ENCODE measurements around the gene PNPLA8. TPM values are rescaled to one million over a fixed set of nuclear protein-coding genes. Genes with fewer than 3 reads are reported as not detected.
"Not testable (repeated sequence)": the region's sequence is repeated elsewhere in the genome, so short reads cannot be mapped to it uniquely, and the experiment has no call there.

PNPLA8 gene
- polyA plus RNA-seq, 3 donors: 10.2 to 80.0 (median 55.5) TPM

GRCh38 chr7:108511939-108512338, 14.0 kb downstream of the PNPLA8 start:
- Mint-ChIP-seq H3K4me1 (peaks cover 23% of the 10 kb centered on the region), H3K36me3 (peaks cover 40 to 47% of the 10 kb centered on the region in 2 donors), H3K9me3 (peaks cover 0 to 4% (median 0%) of the 10 kb centered on the region in 7 donors), H3K4me3 (no peak overlapping the region), H3K27ac (peak overlapping the region in 1 of 7 donors; percentile 9), H3K27me3 (ENCODE audit: low read depth in 3 of 3) (no peaks in the 10 kb centered on the region)
- WGBS (ENCODE audit: insufficient coverage): no CpG with 5 or more reads among the region's 4 CpGs
- Histone ChIP-seq H3K36me3 (replicated peaks in 1 of 2; ENCODE audit: control insufficient read depth in 1 of 2, insufficient read depth in 2 of 2, low read length in 2 of 2) (peaks cover 26 to 55% of the 10 kb centered on the region in 2 donors), H3K27ac (ENCODE audit: low read depth in 1 of 2, low read length in 2 of 2) (peak overlapping the region in 1 of 2 donors; percentile 32), H2AFZ (ENCODE audit: insufficient read depth, low read depth, low read length, poor library complexity, severe bottlenecking) (no peak overlapping the region), H3K4me1 (ENCODE audit: control insufficient read depth in 1 of 2, insufficient read depth in 2 of 2, low read length in 2 of 2) (peaks cover 17 to 22% of the 10 kb centered on the region in 2 donors), H3K27me3 (ENCODE audit: control insufficient read depth in 2 of 2, insufficient read depth in 2 of 2, low read length in 2 of 2) (no peaks in the 10 kb centered on the region), H3K9me3 (replicated peaks in 1 of 2; ENCODE audit: control insufficient read depth in 1 of 2, insufficient read depth in 1 of 2, low read length in 2 of 2) (no peaks in the 10 kb centered on the region), H3K4me2 (replicated peaks; ENCODE audit: extremely low read depth, low read length, poor library complexity, severe bottlenecking) (no peak overlapping the region), H3K79me2 (ENCODE audit: insufficient read depth, low read length) (peaks cover 37% of the 10 kb centered on the region), H4K20me1 (ENCODE audit: insufficient read depth, low read length) (peaks cover 9% of the 10 kb centered on the region), H3K4me3 (replicated peaks in 1 of 3; ENCODE audit: low read depth in 2 of 3, low read length in 3 of 3) (no peak overlapping the region), H3K9ac (ENCODE audit: insufficient read depth, low read length, poor library complexity, severe bottlenecking) (no peak overlapping the region)
- TF ChIP-seq, protein P1, sequence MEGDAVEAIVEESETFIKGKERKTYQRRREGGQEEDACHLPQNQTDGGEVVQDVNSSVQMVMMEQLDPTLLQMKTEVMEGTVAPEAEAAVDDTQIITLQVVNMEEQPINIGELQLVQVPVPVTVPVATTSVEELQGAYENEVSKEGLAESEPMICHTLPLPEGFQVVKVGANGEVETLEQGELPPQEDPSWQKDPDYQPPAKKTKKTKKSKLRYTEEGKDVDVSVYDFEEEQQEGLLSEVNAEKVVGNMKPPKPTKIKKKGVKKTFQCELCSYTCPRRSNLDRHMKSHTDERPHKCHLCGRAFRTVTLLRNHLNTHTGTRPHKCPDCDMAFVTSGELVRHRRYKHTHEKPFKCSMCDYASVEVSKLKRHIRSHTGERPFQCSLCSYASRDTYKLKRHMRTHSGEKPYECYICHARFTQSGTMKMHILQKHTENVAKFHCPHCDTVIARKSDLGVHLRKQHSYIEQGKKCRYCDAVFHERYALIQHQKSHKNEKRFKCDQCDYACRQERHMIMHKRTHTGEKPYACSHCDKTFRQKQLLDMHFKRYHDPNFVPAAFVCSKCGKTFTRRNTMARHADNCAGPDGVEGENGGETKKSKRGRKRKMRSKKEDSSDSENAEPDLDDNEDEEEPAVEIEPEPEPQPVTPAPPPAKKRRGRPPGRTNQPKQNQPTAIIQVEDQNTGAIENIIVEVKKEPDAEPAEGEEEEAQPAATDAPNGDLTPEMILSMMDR (IDR thresholded peaks at IDR 0.05): no peak
- DNase-seq: no peak
- intact Hi-C loops (cut with micrococcal nuclease): no loop called here

GRCh38 chr7:108504576-108504975, 21.4 kb downstream of the PNPLA8 start:
- DNase-seq; H2AFZ ChIP-seq (ENCODE audit: insufficient read depth, low read depth, low read length, poor library complexity, severe bottlenecking); H3K27me3 ChIP-seq (ENCODE audit: control insufficient read depth in 2 of 2, insufficient read depth in 2 of 2, low read length in 2 of 2); H3K4me3 ChIP-seq (replicated peaks in 1 of 3; ENCODE audit: low read depth in 2 of 3, low read length in 3 of 3); H3K27me3 Mint-ChIP-seq (ENCODE audit: low read depth in 3 of 3); intact Hi-C loops (cut with micrococcal nuclease); H3K4me3 Mint-ChIP-seq; H3K27ac Mint-ChIP-seq; H3K9me3 Mint-ChIP-seq; H3K27ac ChIP-seq (ENCODE audit: low read depth in 1 of 2, low read length in 2 of 2); H3K9ac ChIP-seq (ENCODE audit: insufficient read depth, low read length, poor library complexity, severe bottlenecking); H3K4me2 ChIP-seq (replicated peaks; ENCODE audit: extremely low read depth, low read length, poor library complexity, severe bottlenecking); H3K9me3 ChIP-seq (replicated peaks in 1 of 2; ENCODE audit: control insufficient read depth in 1 of 2, insufficient read depth in 1 of 2, low read length in 2 of 2): not testable (repeated sequence)
- peaks cover 15% of the 10 kb centered on the region for H3K79me2 ChIP-seq (ENCODE audit: insufficient read depth, low read length)
- peaks cover 11 to 12% of the 10 kb centered on the region in 2 donors for H3K4me1 ChIP-seq (ENCODE audit: control insufficient read depth in 1 of 2, insufficient read depth in 2 of 2, low read length in 2 of 2)
- peaks cover 13% of the 10 kb centered on the region for H4K20me1 ChIP-seq (ENCODE audit: insufficient read depth, low read length)
- WGBS (ENCODE audit: insufficient coverage): no CpG with 5 or more reads among the region's 3 CpGs
- peaks cover 35 to 55% of the 10 kb centered on the region in 2 donors for H3K36me3 ChIP-seq (replicated peaks in 1 of 2; ENCODE audit: control insufficient read depth in 1 of 2, insufficient read depth in 2 of 2, low read length in 2 of 2)
- H3K4me1 Mint-ChIP-seq: peaks cover 15% of the 10 kb centered on the region
- peaks cover 38 to 64% of the 10 kb centered on the region in 2 donors for H3K36me3 Mint-ChIP-seq
